Measurements from ENCODE around the gene DGKB. TPM values are rescaled to one million over a fixed set of nuclear protein-coding genes. Genes with fewer than 3 reads are reported as not detected.

DGKB gene
- total RNA-seq, 4 donors from 2014 or later, result 0.07 to 0.95 (median 0.34) TPM

DNA sequence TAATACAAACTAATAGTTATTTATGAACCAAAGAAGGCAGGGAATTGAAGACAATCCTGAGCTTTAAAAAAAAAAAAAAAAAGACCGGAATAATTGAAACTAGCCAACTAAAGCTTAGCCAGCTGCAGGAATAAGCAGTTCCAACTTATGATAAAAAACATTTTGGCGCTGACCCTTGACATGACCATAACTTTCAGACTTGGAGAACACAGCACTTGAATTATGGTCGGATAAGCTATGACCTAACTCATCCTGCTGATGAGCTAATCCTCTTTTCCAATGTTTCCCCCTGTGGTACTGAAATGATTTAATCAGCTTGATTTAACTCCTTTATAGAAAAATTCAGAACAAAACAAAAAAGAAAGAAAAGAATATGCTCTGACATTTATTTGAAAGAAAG, 181.8 kb downstream of the DGKB start:
- intact Hi-C loops (cut with DNase I; ENCODE audit: low total_unique reads) (no loop called here), in situ Hi-C loops (cut with MboI; ENCODE audit: low sequenced_read_pairs in 4 of 4) (loop anchor here in 2 of 4 donors (5.0 kb wide), 1 partner anchor 297 kb away; no protein-coding TSS in a partner anchor)
- no peak overlapping the region for H3K27ac ChIP-seq
- no peaks in the 10 kb centered on the region for H3K27me3 ChIP-seq
- DNase-seq (no peak), ATAC-seq (no peak)
- TF ChIP-seq CTCF (IDR thresholded peaks at IDR 0.05 in 4 of 5, conservative IDR thresholded peaks at IDR 0.05 in 1 of 5), result no peak
- TF ChIP-seq POLR2A (IDR thresholded peaks at IDR 0.05), result no peak
- no peak overlapping the region for H3K4me3 ChIP-seq
- no peaks in the 10 kb centered on the region for H3K9me3 ChIP-seq
- peaks cover 3 to 8% of the 10 kb centered on the region in 2 donors for H3K4me1 ChIP-seq
- no peaks in the 10 kb centered on the region for H3K36me3 ChIP-seq

DNA sequence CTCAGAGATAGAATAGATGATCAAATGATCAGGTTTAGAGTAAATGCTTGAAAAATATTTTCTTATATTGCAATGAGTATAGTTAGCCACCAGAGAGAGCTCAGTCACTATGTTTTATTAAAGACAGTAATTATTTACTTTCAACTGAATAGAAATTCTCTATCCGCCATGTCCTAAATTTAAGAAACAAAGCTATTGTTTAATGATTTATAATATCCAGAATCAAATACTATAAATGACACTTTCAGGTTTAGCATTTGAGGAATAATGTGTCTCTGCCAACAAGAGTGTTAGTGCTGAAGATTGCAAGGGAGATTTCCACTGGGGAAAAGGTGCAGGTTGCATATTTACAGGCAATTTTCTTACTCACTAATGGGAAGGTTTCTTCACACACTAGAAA, 184.7 kb downstream of the DGKB start:
- intact Hi-C loops (cut with DNase I; ENCODE audit: low total_unique reads) (loop anchor here (1.0 kb wide), 1 partner anchor 298 kb away; no protein-coding TSS in a partner anchor), in situ Hi-C loops (cut with MboI; ENCODE audit: low sequenced_read_pairs in 4 of 4) (loop anchor here in 2 of 4 donors (5.0 to 10.0 kb wide), 2 partner anchors 297 to 299 kb away; no protein-coding TSS in a partner anchor)
- TF ChIP-seq POLR2A (IDR thresholded peaks at IDR 0.05), result no peak
- peak; percentile 45 to 69 (median 64) for TF ChIP-seq CTCF (IDR thresholded peaks at IDR 0.05 in 4 of 5, conservative IDR thresholded peaks at IDR 0.05 in 1 of 5)
- Histone ChIP-seq H3K4me1 (peaks cover 3 to 8% of the 10 kb centered on the region in 2 donors), H3K9me3 (no peaks in the 10 kb centered on the region), H3K27me3 (no peaks in the 10 kb centered on the region), H3K27ac (no peak overlapping the region), H3K36me3 (no peaks in the 10 kb centered on the region), H3K4me3 (no peak overlapping the region)
- ATAC-seq (peak; percentile 36 to 47), DNase-seq (no peak)

DNA sequence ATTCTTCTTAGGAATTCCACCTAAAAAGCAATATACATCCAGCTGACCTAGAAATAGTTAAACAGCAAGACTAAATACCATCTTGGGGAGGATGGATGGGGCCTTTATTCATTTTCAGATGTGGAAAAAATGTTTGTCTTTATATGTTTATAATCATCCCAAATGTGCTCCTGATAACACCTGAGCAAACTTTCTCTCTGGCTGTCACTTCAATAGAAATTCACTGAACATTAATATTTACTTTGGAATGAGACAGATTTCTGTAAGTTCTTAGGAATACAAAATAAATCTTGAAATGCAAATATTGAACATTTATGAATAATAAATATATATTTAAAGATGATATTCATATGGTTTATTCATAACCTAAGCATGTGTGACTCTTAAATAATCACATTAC, 185.4 kb downstream of the DGKB start:
- H3K27ac ChIP-seq, result no peak overlapping the region
- intact Hi-C loops (cut with DNase I; ENCODE audit: low total_unique reads) (loop anchor here (1.0 kb wide), 1 partner anchor 299 kb away; no protein-coding TSS in a partner anchor), in situ Hi-C loops (cut with MboI; ENCODE audit: low sequenced_read_pairs in 4 of 4) (loop anchor here in 2 of 4 donors (5.0 to 10.0 kb wide), 2 partner anchors 298 to 300 kb away; no protein-coding TSS in a partner anchor)
- no peaks in the 10 kb centered on the region for H3K9me3 ChIP-seq
- no peaks in the 10 kb centered on the region for H3K27me3 ChIP-seq
- TF ChIP-seq POLR2A (IDR thresholded peaks at IDR 0.05) (no peak), CTCF (IDR thresholded peaks at IDR 0.05 in 4 of 5, conservative IDR thresholded peaks at IDR 0.05 in 1 of 5) (no peak)
- H3K4me3 ChIP-seq, result no peak overlapping the region
- H3K4me1 ChIP-seq, result peaks cover 3 to 8% of the 10 kb centered on the region in 2 donors
- ATAC-seq (no peak), DNase-seq (no peak)
- no peaks in the 10 kb centered on the region for H3K36me3 ChIP-seq

- in situ Hi-C loops (cut with MboI; ENCODE audit: low sequenced_read_pairs in 4 of 4), result loop anchor here in 1 of 4 donors (10.0 kb wide), 1 partner anchor 301 kb away; no protein-coding TSS in a partner anchor
- ATAC-seq, result no peak
Measured at GRCh38 chr7:14714161-14714728, 188.3 kb downstream of the DGKB start.

More at GRCh38 chr7:14714161-14714728, 188.3 kb downstream of the DGKB start:
- no peak for TF ChIP-seq POLR2A (IDR thresholded peaks at IDR 0.05)
- no peak for TF ChIP-seq CTCF (IDR thresholded peaks at IDR 0.05 in 4 of 5, conservative IDR thresholded peaks at IDR 0.05 in 1 of 5)
- Histone ChIP-seq H3K9me3 (no peaks in the 10 kb centered on the region), H3K27ac (no peak overlapping the region), H3K4me1 (peaks cover 3 to 8% of the 10 kb centered on the region in 2 donors), H3K4me3 (no peak overlapping the region), H3K36me3 (no peaks in the 10 kb centered on the region), H3K27me3 (no peaks in the 10 kb centered on the region)
- DNase-seq, result no peak
- intact Hi-C loops (cut with DNase I; ENCODE audit: low total_unique reads), result no loop called here
